GOT3 (cell line): Measurements from ENCODE around the gene FBLIM1.

ENCODE experiments used
- DNase-seq: peaks from one replicate; lab custom pipeline; 2025; ENCODE audit warnings: mixed read lengths; lab: John Stamatoyannopoulos, UW

FBLIM1 gene

GRCh38 chr1:15748264-15748663, 10.3 kb upstream of the FBLIM1 start:
- no peak for DNase-seq

DNA sequence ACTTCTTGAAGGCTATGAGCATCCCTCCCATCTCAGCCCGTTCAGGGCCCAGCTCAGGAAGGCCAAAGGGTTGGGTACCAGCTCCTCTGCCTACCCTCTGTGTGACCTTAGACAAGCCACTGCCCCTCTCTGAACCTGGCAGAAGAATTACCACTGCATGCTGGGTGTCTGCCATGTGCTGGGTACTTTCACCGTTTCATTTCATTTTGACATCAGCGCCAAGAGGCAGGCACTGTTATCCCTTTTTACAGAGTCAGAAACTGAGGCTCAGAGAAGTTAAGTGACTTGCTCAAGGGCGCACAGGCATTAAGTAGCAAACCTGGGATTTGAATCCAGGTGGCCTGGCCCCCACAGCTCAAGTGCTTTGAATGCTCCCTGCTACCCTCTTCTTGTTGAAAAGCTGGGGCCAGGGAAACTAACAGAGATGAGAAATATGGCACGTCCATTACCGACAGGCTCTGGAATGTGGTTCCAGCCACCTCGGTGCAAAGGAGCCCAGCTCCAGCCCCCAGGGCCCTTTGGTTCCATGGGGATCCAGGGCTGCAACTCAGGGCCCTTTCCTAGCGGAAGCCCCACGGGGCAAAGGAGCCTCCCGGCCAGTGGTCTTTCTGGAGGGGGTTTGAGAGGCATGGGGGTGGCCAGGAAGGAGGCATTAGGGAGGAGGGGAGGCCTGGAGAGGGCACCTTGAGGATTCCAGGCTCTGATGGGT, 9.8 kb upstream of the FBLIM1 start:
- no peak for DNase-seq

- DNase-seq = no peak
Observed at GRCh38 chr1:15749399-15750291, 8.9 kb upstream of the FBLIM1 start.

- no peak for DNase-seq
Observed at GRCh38 chr1:15750924-15751323, 7.7 kb upstream of the FBLIM1 start.

DNA sequence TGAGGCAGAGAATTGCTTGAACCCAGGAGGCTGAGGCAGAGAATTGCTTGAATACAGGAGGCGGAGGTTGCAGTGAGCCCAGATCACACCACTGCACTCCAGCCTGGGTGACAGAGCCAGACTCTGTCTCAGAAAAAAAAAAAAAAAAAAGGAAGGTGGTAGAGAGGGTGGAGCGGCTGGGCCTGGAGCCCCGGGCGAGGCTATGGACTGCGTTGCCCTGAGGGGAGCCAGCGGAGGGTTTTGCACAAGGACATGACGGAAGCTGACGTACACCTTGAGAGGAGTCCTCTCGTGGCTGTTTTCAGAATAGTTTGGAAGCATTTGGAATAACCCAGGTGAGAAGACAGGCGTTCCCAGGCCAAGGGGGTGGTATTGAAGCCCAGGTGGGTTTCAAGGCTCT, 6.9 kb upstream of the FBLIM1 start:
- no peak for DNase-seq

DNA sequence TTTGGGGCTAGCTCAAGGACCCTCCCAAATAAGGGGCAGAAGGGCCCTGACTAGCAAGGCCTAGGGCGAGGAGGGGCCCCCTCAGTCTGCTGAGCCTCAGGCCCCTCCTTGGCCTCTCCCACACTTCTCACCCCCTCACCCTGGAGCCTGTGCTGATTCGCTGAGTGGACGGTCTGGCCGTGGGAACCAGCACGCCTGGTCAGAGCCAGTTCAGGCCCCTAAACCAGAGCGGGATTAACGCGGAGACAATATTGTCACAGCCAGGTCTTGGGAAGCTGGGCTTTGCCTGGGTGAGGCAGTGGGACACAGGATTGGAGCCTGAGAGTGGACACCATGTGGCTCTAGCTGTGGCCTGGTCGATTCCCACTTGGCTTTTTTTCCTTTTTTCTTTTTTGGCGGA, 4.8 kb upstream of the FBLIM1 start:
- DNase-seq = no peak

- no peak for DNase-seq
Observed at GRCh38 chr1:15755021-15755645, 3.5 kb upstream of the FBLIM1 start.

DNA sequence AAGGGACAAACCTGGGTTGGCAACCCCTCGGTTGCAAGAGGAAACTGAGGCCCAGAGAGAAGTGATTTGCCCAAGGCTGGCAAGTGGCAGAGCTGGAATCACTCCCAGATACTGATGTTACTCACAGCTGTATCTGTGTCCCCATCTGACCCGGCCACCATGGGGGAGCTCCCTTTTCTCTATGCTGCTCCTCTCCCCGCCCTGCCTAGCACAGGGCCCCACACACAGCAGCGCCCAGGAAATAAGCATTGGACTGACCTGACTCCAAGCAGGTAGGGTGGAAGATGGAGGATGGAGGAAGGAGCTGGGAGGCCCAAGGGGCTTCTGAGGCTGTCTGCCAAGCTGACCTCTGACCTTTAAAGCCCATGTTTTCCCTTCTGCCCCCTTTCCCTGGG, 3.0 kb upstream of the FBLIM1 start:
- no peak for DNase-seq

DNA sequence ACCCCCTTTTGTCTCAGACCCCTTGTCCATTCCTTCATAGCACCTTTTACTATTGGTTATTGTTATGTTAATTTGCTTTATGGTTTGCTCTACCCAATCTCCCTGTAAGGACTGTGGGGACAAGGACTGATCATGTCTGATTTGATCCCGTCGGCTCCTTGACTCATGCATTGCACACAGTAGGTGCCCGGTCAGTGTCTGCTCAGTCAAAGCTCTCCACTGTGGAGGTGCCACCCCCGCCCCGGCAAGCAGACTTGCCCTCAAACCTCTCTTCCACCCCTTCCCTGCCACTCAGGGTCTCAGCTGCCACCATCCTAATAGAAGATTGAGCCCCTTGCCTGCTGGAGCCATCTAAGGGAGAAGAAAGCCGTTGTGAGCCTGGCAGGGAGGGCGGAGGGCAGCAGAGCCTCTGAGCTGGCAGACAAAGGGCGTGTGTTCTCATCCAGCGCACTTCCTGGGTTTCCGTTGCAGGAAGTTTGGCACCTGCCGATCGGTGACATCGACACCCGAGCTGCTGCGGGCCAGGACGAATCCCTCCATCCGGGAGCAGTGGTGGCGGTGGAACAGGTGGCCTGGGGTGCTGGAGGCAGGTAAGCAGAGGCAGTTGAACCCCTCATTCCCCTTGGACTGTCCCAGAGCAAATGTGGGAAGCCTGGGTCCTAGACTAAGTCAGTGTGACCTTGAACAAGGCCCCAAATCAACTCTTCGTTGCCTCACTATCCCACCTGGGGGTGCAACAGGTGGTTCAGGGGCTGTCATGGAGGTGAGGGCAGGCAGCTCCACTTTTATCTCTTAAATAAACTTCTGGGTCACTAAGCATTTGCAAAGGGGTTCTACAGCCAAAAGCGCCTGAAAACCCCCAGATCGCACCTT, 2.2 kb upstream of the FBLIM1 start:
- DNase-seq = no peak

- no peak for DNase-seq
Observed at GRCh38 chr1:15757016-15757543, 1.5 kb upstream of the FBLIM1 start.

DNA sequence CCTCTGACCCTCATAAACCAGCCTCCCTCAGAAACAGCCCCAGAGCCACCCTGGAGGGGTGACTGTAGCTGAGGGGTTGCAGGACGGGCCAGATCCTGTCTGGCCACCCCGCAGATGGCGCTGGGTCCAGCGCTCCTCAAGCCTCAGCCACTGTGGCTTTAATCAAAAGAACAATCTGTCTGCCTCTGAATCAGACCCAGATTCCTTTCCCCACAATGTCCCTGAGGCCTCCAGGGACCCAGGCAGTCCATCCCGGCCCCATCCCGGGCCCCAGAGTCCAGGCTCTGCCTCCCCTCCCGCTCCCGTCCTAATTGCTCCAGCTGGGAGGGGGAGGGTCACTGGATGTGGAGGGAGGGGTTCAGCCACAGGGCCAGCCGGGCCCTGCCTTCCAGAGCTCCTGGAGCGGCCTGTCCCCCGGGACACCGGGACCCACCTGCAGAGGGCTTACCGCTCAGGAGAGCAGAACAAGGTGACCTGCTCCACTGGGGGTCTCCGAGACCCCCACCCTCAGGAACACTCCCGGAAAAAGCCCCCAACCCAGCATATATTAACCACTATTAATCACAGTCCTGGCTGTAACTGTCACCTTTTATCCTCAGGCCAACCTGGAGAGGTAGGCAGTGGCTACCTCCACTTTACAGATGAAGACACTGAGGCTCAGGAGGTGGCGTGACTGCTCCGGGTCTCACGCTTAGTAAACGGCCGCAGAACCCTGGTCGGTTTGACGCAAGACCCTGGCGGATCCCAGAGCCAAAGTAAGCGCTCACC, 836 bp upstream of the FBLIM1 start:
- no peak for DNase-seq

GRCh38 chr1:15758953-15759661, 512 bp downstream of the FBLIM1 start:
- DNase-seq = no peak

DNA sequence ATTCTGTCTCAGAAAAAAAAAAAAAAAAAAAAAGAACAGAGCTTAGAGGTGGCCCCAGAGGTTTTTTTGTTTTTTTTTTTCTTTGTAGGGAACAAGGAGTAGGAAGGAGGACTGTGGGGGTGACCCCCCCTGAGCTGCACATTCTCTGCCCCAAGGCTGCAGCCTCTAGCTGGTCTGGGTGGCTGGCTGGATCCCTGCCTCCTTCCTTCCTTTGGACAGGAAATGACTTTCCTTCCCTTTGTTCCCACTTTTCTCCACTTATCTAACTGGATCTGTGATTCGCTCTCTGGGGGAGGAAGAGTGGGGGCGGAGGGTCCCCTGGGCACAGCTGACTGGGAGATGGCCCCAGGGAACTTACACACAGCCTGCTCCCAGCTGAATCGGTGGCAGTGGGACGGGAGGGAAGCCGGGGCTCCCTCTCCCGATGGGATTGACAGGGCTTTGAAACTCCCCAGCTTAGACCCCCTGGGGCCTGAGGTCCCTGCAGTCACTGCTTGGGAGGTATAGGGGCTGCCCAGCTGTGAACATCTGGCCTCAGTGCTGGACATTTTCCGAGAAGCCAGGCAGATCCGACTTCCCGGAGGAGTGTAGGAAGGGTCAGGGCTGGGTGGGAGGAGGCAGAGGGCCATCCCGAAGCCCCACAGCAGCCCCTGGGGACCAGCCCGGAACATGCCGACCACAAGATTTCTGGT, 2.1 kb downstream of the FBLIM1 start:
- DNase-seq = no peak

GRCh38 chr1:15761366-15762128, 3.0 kb downstream of the FBLIM1 start:
- DNase-seq = no peak

GRCh38 chr1:15762546-15762945, 4.0 kb downstream of the FBLIM1 start:
- no peak for DNase-seq

- DNase-seq = no peak
Observed at GRCh38 chr1:15764269-15764764, 5.7 kb downstream of the FBLIM1 start.

GRCh38 chr1:15764890-15765289, 6.3 kb downstream of the FBLIM1 start:
- no peak for DNase-seq

DNA sequence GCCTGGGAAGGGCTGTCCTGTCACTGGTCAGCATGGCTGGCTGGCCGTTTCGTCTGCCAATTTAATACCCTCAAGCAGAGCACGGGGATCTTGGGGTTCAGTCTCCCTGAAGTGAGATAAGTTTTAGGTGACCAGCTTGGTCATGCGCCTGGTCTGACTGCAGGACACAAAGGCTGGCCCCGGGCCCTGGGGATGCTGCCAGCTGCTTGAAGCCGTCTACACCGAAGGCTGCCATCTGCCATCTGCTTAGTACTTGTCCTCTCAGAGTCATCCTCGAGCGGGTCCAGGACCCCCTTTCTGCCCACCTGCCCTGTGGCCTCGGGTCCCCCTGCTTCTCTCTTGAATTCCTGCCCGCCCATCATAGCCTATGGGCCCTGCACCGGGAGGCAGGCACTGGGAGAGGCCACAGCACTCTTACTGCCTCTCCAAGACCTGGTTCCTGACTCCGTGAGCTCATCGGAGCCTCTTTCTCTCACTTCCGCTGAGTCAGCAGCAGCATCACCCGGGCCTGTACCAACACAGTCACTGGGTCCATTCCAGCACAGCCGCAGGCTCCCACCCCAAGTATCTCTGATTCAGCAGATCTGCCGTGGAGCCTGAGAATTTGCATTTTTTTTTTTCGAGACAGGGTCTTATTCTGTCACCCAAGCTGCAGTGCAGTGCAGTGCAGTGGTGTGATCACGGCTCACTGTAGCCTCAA, 7.0 kb downstream of the FBLIM1 start:
- no peak for DNase-seq
